Loucy (cell line): ENCODE measurements around the gene CD3G.
A peak's percentile ranks its signal among the peaks of the same experiment; 100 is the strongest.

Experiments used
- H2AFZ ChIP-seq: fragments of 200-600 bp; sonication (generic); 2 replicates; pipeline ENCODE4 v1.6.0; 2016; ENCODE audit warnings: antibody characterized with exemption, mild to moderate bottlenecking, low read length, moderate library complexity
- H3F3A ChIP-seq: fragments of 200-600 bp; 2 replicates; pipeline ENCODE4 v1.6.0; 2016; ENCODE audit warnings: antibody characterized with exemption, low read depth, mild to moderate bottlenecking
- H3K27me3 ChIP-seq: fragments of 200-600 bp; sonication (generic); 2 replicates; pipeline ENCODE4 v1.6.1; 2014; ENCODE audit warnings: low read length, mild to moderate bottlenecking; ENCODE audit not compliant: insufficient read depth, poor library complexity, severe bottlenecking
- H3K36me3 ChIP-seq: fragments of 200-600 bp; sonication (generic); 2 replicates; pipeline ENCODE4 v1.6.1; 2016; ENCODE audit warnings: low read length; ENCODE audit not compliant: insufficient read depth
- H3K4me1 ChIP-seq: fragments of 200-600 bp; sonication (generic); 2 replicates; pipeline ENCODE4 v1.5.1; 2014; ENCODE audit warnings: low read length, mild to moderate bottlenecking; ENCODE audit not compliant: insufficient read depth, poor library complexity, severe bottlenecking
- H3K4me2 ChIP-seq: fragments of 200-600 bp; sonication (generic); 2 replicates; pipeline ENCODE4 v1.6.0; 2014; ENCODE audit warnings: antibody characterized with exemption, low read length, low read depth, mild to moderate bottlenecking; ENCODE audit not compliant: poor library complexity, severe bottlenecking
- H3K4me3 ChIP-seq: fragments of 200-600 bp; sonication (generic); 2 replicates; pipeline ENCODE4 v1.5.1; 2014; ENCODE audit warnings: low read length, mild to moderate bottlenecking, mixed read lengths; ENCODE audit not compliant: poor library complexity, severe bottlenecking
- H3K79me2 ChIP-seq: fragments of 200-600 bp; sonication (generic); 2 replicates; pipeline ENCODE4 v1.6.1; 2014; ENCODE audit warnings: low read length; ENCODE audit not compliant: insufficient read depth
- H3K9ac ChIP-seq: fragments of 200-600 bp; sonication (generic); 2 replicates; pipeline ENCODE4 v1.6.0; 2014; ENCODE audit warnings: mild to moderate bottlenecking, low read depth, low read length, moderate library complexity; ENCODE audit not compliant: poor library complexity, severe bottlenecking
- H3K9me2 ChIP-seq: fragments of 200-600 bp; sonication (generic); replicated peaks from 2 replicates; pipeline ENCODE4 v1.6.1; 2016; ENCODE audit warnings: low read depth, low read length, mixed read lengths
- H3K9me3 ChIP-seq: fragments of 200-600 bp; sonication (generic); 2 replicates; pipeline ENCODE4 v1.6.1; 2014; ENCODE audit warnings: mild to moderate bottlenecking, antibody characterized with exemption, low read length, low read depth; ENCODE audit not compliant: insufficient read depth
- H4K20me1 ChIP-seq: fragments of 200-600 bp; sonication (generic); 2 replicates; pipeline ENCODE4 v1.6.0; 2014; ENCODE audit warnings: antibody characterized with exemption, low read length, mild to moderate bottlenecking; ENCODE audit not compliant: insufficient read depth, poor library complexity, severe bottlenecking
- CTCF ChIP-seq: fragments of 200-600 bp; sonication (generic); conservative IDR thresholded peaks from 2 replicates; pipeline ENCODE4 v1.5.1; 2014; ENCODE audit warnings: mild to moderate bottlenecking, antibody characterized with exemption, low read length
- EZH2phosphoT487 ChIP-seq: fragments of 200-600 bp; IDR thresholded peaks from 2 replicates; pipeline ENCODE4 v1.6.1; 2018; ENCODE audit warnings: antibody characterized with exemption, mild to moderate bottlenecking, moderate library complexity, borderline replicate concordance

Gene CD3G

GRCh38 chr11:118396097-118396501 is 52.0 kb downstream of the CD3G start:
- H3K4me1 ChIP-seq, result peaks cover 8% of the 10 kb centered on the region
- H3K79me2 ChIP-seq, result 0 out of 2 replicates have a peak, but pooled peaks cover 7% of the 10 kb centered on the region
- H2AFZ ChIP-seq, result no peak overlapping the region
- TF ChIP-seq EZH2phosphoT487, result no peak
- no peak for TF ChIP-seq CTCF
- no peaks in the 10 kb centered on the region for H3F3A ChIP-seq
- no peaks in the 10 kb centered on the region for H3K27me3 ChIP-seq
- no peak overlapping the region for H3K4me2 ChIP-seq
- H3K36me3 ChIP-seq, result peaks cover 51% of the 10 kb centered on the region; the same call in 1 of the 2 replicates
- H3K9me3 ChIP-seq, result no peaks in the 10 kb centered on the region
- H3K4me3 ChIP-seq, result no peak overlapping the region
- no peaks in the 10 kb centered on the region for H3K9me2 ChIP-seq
- H4K20me1 ChIP-seq, result no peaks in the 10 kb centered on the region
- no peak overlapping the region for H3K9ac ChIP-seq

DNA sequence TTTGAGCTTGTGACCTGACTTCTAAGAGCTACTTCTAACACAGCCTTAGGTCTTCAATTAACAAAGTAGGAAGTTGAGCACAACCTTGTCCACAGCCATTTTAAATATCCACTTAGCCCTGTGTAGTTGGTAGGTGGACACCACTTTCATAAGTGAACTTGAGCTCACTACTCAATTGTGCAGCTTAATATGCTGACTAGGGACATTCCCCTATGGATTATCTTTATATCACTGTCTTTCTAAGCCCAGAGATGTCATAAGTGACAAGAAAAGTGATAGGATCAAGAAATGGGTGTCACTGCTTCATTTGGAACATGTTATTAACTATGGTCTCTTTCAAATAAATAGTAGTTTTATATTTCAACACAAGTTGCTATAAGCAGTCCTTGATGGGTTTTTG is 53.3 kb downstream of the CD3G start:
- TF ChIP-seq EZH2phosphoT487, result no peak
- no peak for TF ChIP-seq CTCF
- Histone ChIP-seq H3K36me3 (peaks cover 42% of the 10 kb centered on the region; the same call in 1 of the 2 replicates), H3K9me2 (no peaks in the 10 kb centered on the region), H4K20me1 (peaks cover 10% of the 10 kb centered on the region), H3K79me2 (peaks cover 19% of the 10 kb centered on the region), H3K27me3 (no peaks in the 10 kb centered on the region), H3K4me3 (no peak overlapping the region), H3K4me2 (no peak overlapping the region), H2AFZ (no peak overlapping the region), H3F3A (no peaks in the 10 kb centered on the region), H3K9me3 (no peaks in the 10 kb centered on the region), H3K4me1 (peaks cover 11% of the 10 kb centered on the region), H3K9ac (no peak overlapping the region)

- Histone ChIP-seq H3K9ac (peak overlapping the region; percentile 24), H3F3A (no peaks in the 10 kb centered on the region), H3K4me1 (peaks cover 20% of the 10 kb centered on the region), H3K4me3 (no peak overlapping the region), H3K79me2 (peaks cover 34% of the 10 kb centered on the region), H2AFZ (no peak overlapping the region), H3K4me2 (no peak overlapping the region), H3K9me2 (no peaks in the 10 kb centered on the region), H4K20me1 (peaks cover 25% of the 10 kb centered on the region), H3K36me3 (peaks cover 27% of the 10 kb centered on the region; the same call in 1 of the 2 replicates), H3K9me3 (no peaks in the 10 kb centered on the region), H3K27me3 (no peaks in the 10 kb centered on the region)
- no peak for TF ChIP-seq CTCF
- TF ChIP-seq EZH2phosphoT487, result no peak
Observed at GRCh38 chr11:118398791-118399559, 54.8 kb downstream of the CD3G start.
